Measurements from ENCODE around the gene ALK.

DNA sequence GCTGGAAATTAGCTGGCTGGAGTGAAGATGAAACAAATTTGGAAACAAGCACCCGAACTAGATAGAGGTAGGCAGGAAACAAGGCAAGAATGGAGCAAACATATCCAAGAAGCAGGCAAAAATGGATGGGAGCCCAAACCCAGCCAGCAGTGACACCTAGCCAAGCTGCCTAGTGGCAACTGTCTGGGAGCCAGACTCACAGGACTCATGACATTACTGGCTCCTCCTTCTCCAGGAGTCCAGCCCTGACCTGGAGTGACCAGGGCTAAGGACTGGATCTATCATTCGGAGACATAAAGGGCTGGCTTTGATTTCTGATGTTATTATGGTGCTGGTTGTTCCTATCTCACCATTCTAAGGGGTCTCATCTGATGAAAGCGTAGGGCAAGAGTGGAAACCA lies 21.3 kb upstream of the ALK start:
- TF ChIP-seq, protein P1, sequence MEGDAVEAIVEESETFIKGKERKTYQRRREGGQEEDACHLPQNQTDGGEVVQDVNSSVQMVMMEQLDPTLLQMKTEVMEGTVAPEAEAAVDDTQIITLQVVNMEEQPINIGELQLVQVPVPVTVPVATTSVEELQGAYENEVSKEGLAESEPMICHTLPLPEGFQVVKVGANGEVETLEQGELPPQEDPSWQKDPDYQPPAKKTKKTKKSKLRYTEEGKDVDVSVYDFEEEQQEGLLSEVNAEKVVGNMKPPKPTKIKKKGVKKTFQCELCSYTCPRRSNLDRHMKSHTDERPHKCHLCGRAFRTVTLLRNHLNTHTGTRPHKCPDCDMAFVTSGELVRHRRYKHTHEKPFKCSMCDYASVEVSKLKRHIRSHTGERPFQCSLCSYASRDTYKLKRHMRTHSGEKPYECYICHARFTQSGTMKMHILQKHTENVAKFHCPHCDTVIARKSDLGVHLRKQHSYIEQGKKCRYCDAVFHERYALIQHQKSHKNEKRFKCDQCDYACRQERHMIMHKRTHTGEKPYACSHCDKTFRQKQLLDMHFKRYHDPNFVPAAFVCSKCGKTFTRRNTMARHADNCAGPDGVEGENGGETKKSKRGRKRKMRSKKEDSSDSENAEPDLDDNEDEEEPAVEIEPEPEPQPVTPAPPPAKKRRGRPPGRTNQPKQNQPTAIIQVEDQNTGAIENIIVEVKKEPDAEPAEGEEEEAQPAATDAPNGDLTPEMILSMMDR (IDR thresholded peaks at IDR 0.05): no peak
- TF ChIP-seq POLR2A (IDR thresholded peaks at IDR 0.05): no peak
